Thyroid gland (tissue), 4 donors: ENCODE results near the gene LIMS1. TPM values are rescaled to one million over a fixed set of nuclear protein-coding genes. Genes with fewer than 3 reads are reported as not detected.
A peak's percentile ranks its signal among the peaks of the same experiment; 100 is the strongest.
"Not testable (repeated sequence)": the region's sequence is repeated elsewhere in the genome, so short reads cannot be mapped to it uniquely, and the experiment has no call there.

Source experiments
- DNase-seq, 2 donors: peaks; one replicate each; pipeline ENCODE4 v3.0.0-alpha.2; 2019
- H3K27ac ChIP-seq, 3 donors: fragments of 200-600 bp; sonication (generic); 1 replicate in 2 of 3; 2 replicates in 1 of 3; pipeline ENCODE4 v1.5.1; 2016 to 2019; ENCODE audit warnings: mild to moderate bottlenecking in 1 of 3, moderate library complexity in 1 of 3
- H3K27me3 ChIP-seq: fragments of 200-600 bp; sonication (generic); one replicate; pipeline ENCODE4 v1.5.1; 2019
- H3K36me3 ChIP-seq, 2 donors: fragments of 200-600 bp; sonication (generic); one replicate each; pipeline ENCODE4 v1.5.1; 2016 to 2019
- H3K4me1 ChIP-seq, 2 donors: fragments of 200-600 bp; sonication (generic); one replicate each; pipeline ENCODE4 v1.5.1; 2017 to 2019
- H3K4me3 ChIP-seq, 3 donors: fragments of 200-600 bp; sonication (generic); replicated peaks in 1 of 3; 1 replicate in 2 of 3; 2 replicates in 1 of 3; pipeline ENCODE4 v1.5.1; 2016; ENCODE audit warnings: mild to moderate bottlenecking in 1 of 3
- H3K9me3 ChIP-seq: fragments of 200-600 bp; sonication (generic); one replicate; pipeline ENCODE4 v1.5.1; 2017
- POLR2A ChIP-seq, 2 donors: fragments of 450-650 bp; IDR thresholded peaks; one replicate each; pipeline ENCODE4 v1.6.1; 2017; ENCODE audit warnings: antibody characterized with exemption in 2 of 2, mild to moderate bottlenecking in 2 of 2, moderate library complexity in 1 of 2
- WGBS, 2 donors: methylation state at CpG; one replicate each; pipeline ENCODE4 v1.1.5; 2017; 5-methylcytosine and 5-hydroxymethylcytosine counted together
- intact Hi-C: fragments of 100-400 bp; cut with DNase I; formaldehyde crosslinking; loops from one replicate; pipeline ENCODE4 v1.15.1; 2023
- total RNA-seq, 4 donors: library from RNA; depleted of rRNA; stranded (reverse); fragments of >200 nt; gene quantifications; one replicate each; pipeline ENCODE4 v1.2.3, GENCODE V29; 2016
- TF ChIP-seq, protein P1 (sequence below), 6 experiments: fragments of 200-600 bp in 3 of 6; fragments of 450-650 bp in 3 of 6; sonication (generic) in 3 of 6; IDR thresholded peaks; one replicate each; pipeline ENCODE4 v1.5.1; 2016 to 2019; ENCODE audit warnings: antibody characterized with exemption in 6 of 6, mild to moderate bottlenecking in 2 of 6, inconsistent platforms in 1 of 6, moderate library complexity in 1 of 6

LIMS1 gene
- total RNA-seq, 4 donors from 2014 or later, result 73.1 to 117 (median 92.5) TPM

DNA sequence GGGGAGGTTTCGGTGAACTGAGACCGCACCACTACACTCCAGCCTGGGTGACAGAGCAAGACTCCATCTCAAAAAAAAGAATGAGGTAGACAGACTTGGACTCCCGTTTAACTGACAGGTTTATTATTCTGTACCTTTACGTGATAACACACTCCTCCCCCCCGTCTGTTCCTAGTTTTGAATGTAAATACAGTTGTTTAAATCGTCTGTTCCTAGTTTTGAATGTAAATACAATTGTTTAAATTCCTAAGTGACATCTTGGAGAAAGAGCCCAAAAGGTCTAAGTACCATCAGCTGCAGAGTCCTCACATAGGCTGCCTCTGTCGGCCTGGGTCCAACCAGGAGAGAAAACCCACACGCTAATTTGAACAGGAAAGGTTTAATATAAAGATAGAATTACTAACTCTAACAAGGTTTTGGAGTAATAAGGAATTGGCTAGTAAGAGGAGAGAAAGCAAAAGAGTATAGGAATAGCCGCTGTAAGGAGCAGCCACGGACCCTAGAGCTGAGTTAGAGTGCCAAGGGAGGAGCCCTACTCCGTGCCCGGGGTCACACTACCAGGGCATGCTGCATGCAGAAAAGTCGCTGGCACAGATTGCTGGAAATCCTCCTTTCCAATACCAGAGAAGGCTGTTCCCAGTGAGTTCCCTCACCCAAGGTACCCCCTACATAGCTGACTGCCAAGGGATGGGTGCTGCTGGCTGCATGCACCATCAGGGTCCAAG, 101.5 kb downstream of the LIMS1 start:
- TF ChIP-seq, protein P1, sequence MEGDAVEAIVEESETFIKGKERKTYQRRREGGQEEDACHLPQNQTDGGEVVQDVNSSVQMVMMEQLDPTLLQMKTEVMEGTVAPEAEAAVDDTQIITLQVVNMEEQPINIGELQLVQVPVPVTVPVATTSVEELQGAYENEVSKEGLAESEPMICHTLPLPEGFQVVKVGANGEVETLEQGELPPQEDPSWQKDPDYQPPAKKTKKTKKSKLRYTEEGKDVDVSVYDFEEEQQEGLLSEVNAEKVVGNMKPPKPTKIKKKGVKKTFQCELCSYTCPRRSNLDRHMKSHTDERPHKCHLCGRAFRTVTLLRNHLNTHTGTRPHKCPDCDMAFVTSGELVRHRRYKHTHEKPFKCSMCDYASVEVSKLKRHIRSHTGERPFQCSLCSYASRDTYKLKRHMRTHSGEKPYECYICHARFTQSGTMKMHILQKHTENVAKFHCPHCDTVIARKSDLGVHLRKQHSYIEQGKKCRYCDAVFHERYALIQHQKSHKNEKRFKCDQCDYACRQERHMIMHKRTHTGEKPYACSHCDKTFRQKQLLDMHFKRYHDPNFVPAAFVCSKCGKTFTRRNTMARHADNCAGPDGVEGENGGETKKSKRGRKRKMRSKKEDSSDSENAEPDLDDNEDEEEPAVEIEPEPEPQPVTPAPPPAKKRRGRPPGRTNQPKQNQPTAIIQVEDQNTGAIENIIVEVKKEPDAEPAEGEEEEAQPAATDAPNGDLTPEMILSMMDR (IDR thresholded peaks at IDR 0.05), result no peak
- TF ChIP-seq POLR2A (IDR thresholded peaks at IDR 0.05), result no peak
- peaks cover 51 to 80% of the 10 kb centered on the region in 2 donors for H3K4me1 ChIP-seq
- H3K27me3 ChIP-seq, result no peaks in the 10 kb centered on the region
- WGBS, 2 donors, result 80 to 83% methylated on average over 13 of the region's 13 CpGs
- H3K4me3 ChIP-seq, result no peak overlapping the region
- no peaks in the 10 kb centered on the region for H3K9me3 ChIP-seq
- no peak for DNase-seq
- H3K27ac ChIP-seq, result peak overlapping the region in 2 of 3 donors; percentile 39 to 83
- intact Hi-C loops, result no loop called here
- no peaks in the 10 kb centered on the region for H3K36me3 ChIP-seq

- DNase-seq, result peak; percentile 76 to 79
- H3K36me3 ChIP-seq, result no peaks in the 10 kb centered on the region
- intact Hi-C loops, result no loop called here
- TF ChIP-seq, protein P1 (IDR thresholded peaks at IDR 0.05), result no peak
- peak in 1 of 2 donors; percentile 49 for TF ChIP-seq POLR2A (IDR thresholded peaks at IDR 0.05)
- no peaks in the 10 kb centered on the region for H3K27me3 ChIP-seq
- 7 to 12% methylated on average over 4 of the region's 4 CpGs for WGBS, 2 donors
- peak overlapping the region; percentile 44 to 90 (median 83) for H3K27ac ChIP-seq
- H3K4me3 ChIP-seq, result no peak overlapping the region
- peaks cover 47 to 83% of the 10 kb centered on the region in 2 donors for H3K4me1 ChIP-seq
- no peaks in the 10 kb centered on the region for H3K9me3 ChIP-seq
Measured at GRCh38 chr2:108637304-108637669, 103.0 kb downstream of the LIMS1 start.

- H3K36me3 ChIP-seq, result no peaks in the 10 kb centered on the region
- TF ChIP-seq POLR2A (IDR thresholded peaks at IDR 0.05), result no peak
- TF ChIP-seq, protein P1 (IDR thresholded peaks at IDR 0.05), result no peak
- peaks cover 50 to 86% of the 10 kb centered on the region in 2 donors for H3K4me1 ChIP-seq
- no peak for DNase-seq
- H3K27me3 ChIP-seq, result no peaks in the 10 kb centered on the region
- no peak overlapping the region for H3K4me3 ChIP-seq
- no peak overlapping the region for H3K27ac ChIP-seq
- no peaks in the 10 kb centered on the region for H3K9me3 ChIP-seq
- intact Hi-C loops, result no loop called here
- WGBS, 2 donors, result 88 to 89% methylated on average over 4 of the region's 4 CpGs
Measured at GRCh38 chr2:108640731-108641130, 106.5 kb downstream of the LIMS1 start.

- Histone ChIP-seq H3K4me1 (peaks cover 42 to 76% of the 10 kb centered on the region in 2 donors), H3K27ac (peak overlapping the region in 1 of 3 donors; percentile 26), H3K4me3 (no peak overlapping the region), H3K27me3 (no peaks in the 10 kb centered on the region), H3K9me3 (no peaks in the 10 kb centered on the region), H3K36me3 (no peaks in the 10 kb centered on the region)
- DNase-seq, result no peak
- intact Hi-C loops, result no loop called here
- 68 to 81% methylated on average over 2 of the region's 2 CpGs for WGBS, 2 donors
- TF ChIP-seq, protein P1 (IDR thresholded peaks at IDR 0.05), result no peak
- no peak for TF ChIP-seq POLR2A (IDR thresholded peaks at IDR 0.05)
Measured at GRCh38 chr2:108641756-108642155, 107.5 kb downstream of the LIMS1 start.

GRCh38 chr2:108643261-108643849, 109.1 kb downstream of the LIMS1 start:
- H3K9me3 ChIP-seq, result no peaks in the 10 kb centered on the region
- intact Hi-C loops, result no loop called here
- peaks cover 31 to 73% of the 10 kb centered on the region in 2 donors for H3K4me1 ChIP-seq
- peak; percentile 79 to 84 for DNase-seq
- no peaks in the 10 kb centered on the region for H3K36me3 ChIP-seq
- no peaks in the 10 kb centered on the region for H3K27me3 ChIP-seq
- TF ChIP-seq, protein P1 (IDR thresholded peaks at IDR 0.05), result no peak
- peak in 1 of 2 donors; percentile 25 for TF ChIP-seq POLR2A (IDR thresholded peaks at IDR 0.05)
- WGBS, 2 donors, result 68 to 81% methylated on average over 14 to 15 of the region's 15 CpGs
- no peak overlapping the region for H3K4me3 ChIP-seq
- H3K27ac ChIP-seq, result peak overlapping the region; percentile 40 to 84 (median 77)

- intact Hi-C loops, DNase-seq, H3K27me3 ChIP-seq, H3K9me3 ChIP-seq, H3K4me3 ChIP-seq, H3K36me3 ChIP-seq: not testable (repeated sequence)
- Histone ChIP-seq H3K27ac (peak overlapping the region; percentile 49 to 84 (median 77)), H3K4me1 (peaks cover 31 to 69% of the 10 kb centered on the region in 2 donors)
- WGBS, 2 donors, result 86% methylated on average over 4 of the region's 4 CpGs; no CpG with 5 or more reads in 1 of the 2 donors
Measured at GRCh38 chr2:108643862-108644261, 109.6 kb downstream of the LIMS1 start.
